A673 (cell line): Measurements from ENCODE around the gene TCERG1L.

ENCODE experiments used
- CTCF ChIP-seq: fragments of 300-800, 200-600 bp; sonication (generic); conservative IDR thresholded peaks from 2 replicates; pipeline ENCODE4 v1.5.1; 2017; ENCODE audit warnings: low read depth, mild to moderate bottlenecking, antibody characterized with exemption, low read length, moderate library complexity, mixed read lengths
- EZH2 ChIP-seq: fragments of 200-600 bp; sonication (generic); IDR thresholded peaks from 2 replicates; pipeline ENCODE4 v1.6.1; 2017; ENCODE audit warnings: borderline replicate concordance, low read depth, mild to moderate bottlenecking, mixed read lengths, antibody characterized with exemption, low read length; ENCODE audit not compliant: poor library complexity, severe bottlenecking

- no peak for TF ChIP-seq CTCF
- no peak for TF ChIP-seq EZH2
Observed at GRCh38 chr10:131254859-131255252, 56.7 kb downstream of the TCERG1L start.
